SHP77 (cell line): ENCODE data around the gene RGS6.
A peak's percentile ranks its signal among the peaks of the same experiment; 100 is the strongest.

Source experiments
- DNase-seq, 2 experiments: peaks; one replicate each; lab custom pipeline; 2025; lab: John Stamatoyannopoulos, UW

The RGS6 gene

GRCh38 chr14:72404106-72404774, 472.0 kb downstream of the RGS6 start:
- no peak for DNase-seq

DNA sequence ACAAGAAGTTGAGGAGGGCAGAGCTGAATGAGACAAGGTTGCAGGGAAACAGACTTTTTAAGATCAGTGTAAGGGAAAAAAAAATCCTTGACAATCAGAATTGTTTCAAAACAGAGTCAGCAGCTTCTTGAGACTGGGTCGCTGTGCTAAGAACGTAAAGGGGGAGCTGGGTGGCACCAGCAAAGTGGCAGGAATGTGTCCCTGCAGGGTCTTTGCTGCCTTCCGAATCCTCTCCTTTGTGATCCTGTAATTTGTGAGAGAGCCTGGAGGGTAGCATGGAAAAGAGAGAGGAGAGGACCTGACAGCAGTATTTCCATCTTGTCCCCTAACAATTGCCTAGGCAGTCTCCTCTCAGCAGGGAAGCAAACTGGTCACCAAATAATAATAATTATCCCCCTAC, 472.8 kb downstream of the RGS6 start:
- DNase-seq = no peak

GRCh38 chr14:72408020-72408419, 475.8 kb downstream of the RGS6 start:
- no peak for DNase-seq

- DNase-seq = no peak
These were observed 476.8 kb downstream of the RGS6 start for GRCh38 chr14:72409047-72409446.

DNA sequence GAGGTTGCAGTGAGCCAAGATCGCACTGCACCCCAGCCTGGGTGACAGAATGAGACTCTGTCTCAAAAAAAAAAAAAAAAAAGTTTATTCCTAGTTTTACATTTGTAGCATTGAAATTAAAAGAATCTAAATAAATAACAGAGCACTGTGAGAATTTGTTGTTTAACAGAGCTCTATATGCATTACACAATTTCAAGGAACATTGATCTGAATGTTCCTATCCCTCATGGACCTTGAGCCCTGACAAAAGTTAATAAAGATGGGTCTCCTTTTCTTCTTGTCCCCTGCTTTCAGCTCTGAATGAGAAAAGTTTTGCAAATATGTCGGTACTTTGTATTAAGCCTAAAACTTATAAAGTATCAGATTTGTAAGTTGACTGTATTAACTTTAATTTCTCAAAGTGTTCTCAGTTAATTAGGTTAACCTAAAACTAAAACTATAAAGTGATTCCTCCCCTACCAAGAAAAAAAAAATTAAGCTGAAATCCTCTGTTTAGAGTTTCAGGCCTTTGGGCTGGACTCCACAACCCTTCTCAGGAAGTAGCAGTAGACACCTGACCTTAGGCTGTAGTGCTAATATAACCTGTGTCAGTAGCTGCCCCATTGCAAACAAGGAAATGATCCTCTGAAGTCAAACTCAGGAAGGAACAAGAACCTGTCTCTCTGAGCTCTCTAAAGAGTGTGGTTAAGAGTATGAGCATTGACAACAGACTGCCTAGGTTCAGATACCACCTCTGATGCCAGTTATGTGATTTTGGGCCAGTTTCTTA, 484.0 kb downstream of the RGS6 start:
- DNase-seq = no peak

GRCh38 chr14:72416892-72417291, 484.7 kb downstream of the RGS6 start:
- peak; percentile 41 to 69 for DNase-seq

GRCh38 chr14:72418806-72419205, 486.6 kb downstream of the RGS6 start:
- DNase-seq = no peak

DNA sequence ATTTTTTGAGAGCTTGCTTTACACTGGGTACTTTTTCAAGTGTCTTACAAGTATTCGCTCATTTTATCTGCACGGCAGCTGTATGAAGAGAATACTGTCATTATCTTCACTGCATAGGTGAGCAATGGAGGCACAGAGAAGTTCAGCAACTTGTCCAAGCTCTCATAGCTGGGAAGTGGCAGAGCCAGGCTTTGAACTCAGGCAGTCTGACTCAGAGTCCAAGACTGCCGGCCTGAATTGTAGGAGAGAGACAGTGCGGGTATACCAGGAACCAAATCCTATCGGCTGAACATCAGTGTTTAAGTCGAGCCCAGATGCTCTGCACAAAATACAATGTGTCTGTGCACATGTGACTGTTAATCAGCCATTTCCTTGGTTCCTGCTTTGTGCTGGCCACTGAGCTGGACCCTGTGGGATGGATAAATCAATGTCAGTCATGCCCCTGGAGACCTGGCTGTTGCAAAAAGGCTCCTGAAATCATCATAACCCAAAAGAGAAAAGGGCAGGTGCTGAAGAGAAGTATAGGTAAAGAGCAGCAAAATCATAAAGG, 487.1 kb downstream of the RGS6 start:
- no peak for DNase-seq

GRCh38 chr14:72420749-72421474, 488.7 kb downstream of the RGS6 start:
- peak; percentile 32 to 54 for DNase-seq

DNA sequence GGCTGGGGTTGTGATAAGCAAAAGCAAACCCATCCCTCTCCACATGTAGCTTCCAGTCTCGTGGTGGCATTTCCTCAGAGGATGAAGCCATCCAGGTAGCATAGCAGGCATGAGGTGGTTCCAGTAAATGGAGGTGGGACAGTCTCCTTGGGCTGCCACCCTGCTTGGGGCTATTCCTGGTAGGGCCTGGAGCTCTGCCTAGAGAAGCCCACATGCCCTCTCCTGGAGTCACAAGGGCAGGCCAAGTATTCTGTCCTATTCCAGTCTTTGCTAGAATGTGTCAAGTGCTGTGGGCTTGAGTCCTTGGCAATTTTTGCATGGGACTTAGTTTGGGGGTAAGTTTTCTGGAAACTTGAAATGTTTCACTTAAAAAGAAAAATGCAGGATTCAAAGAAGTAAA, 491.7 kb downstream of the RGS6 start:
- no peak for DNase-seq

GRCh38 chr14:72430457-72430856, 498.2 kb downstream of the RGS6 start:
- DNase-seq = no peak

GRCh38 chr14:72432748-72433147, 500.5 kb downstream of the RGS6 start:
- no peak for DNase-seq

DNA sequence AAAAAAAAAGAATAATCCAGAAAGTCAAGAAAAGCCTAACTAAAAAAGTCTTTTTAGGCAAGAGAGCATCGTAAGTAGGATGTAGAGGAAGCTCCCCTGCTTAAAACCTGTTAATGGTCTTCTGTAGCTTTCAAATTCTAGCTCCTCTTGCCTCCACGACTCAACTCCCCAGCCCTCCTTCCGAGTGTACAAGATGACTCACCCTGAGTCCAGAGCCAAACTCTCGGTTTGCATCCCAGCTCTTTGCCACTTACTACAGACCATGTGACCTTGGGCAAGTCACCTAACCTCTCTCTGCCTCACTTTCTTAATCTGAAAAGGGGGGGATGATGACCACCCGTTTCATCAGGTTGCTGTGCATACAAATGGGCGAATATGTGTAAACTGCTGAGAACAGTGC, 501.3 kb downstream of the RGS6 start:
- no peak for DNase-seq

DNA sequence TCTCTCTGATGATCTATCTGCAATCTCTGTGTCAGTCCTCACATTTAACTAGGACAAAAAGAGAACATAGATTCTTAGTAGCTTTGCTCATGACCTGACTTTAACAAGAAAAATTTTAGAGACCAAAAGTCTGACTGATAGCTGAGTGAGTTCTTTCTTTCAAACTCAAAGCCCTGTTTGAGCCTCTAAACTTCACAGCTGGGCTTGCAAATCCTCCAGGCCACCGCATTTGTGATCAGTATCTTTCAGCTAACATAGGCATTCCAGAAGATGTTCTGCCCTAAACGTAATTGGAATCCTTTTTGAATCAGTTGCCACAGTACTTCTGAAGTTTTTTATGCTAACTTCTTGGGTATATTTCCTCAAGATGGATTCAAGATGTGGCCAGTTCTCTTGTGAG, 502.6 kb downstream of the RGS6 start:
- DNase-seq = no peak

DNA sequence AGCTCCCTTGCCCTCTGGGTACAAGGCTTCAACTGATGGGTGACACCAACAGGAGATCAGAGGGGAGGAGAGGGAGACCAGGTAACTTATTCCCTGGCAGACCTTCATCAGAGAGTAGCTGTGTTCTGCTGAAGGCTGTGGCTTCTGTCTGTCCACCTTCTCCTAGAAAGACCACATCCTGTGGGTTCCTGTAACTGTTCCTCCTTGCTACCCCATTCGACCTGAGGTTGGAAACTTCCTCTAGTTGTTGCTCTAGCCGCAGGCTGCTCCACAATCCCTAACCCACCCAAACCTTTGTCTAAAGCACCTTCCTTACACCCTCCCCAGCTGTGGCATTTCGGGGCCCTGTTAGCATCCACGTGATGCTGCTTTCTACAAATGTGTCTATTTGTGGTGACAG, 507.5 kb downstream of the RGS6 start:
- DNase-seq = no peak

DNA sequence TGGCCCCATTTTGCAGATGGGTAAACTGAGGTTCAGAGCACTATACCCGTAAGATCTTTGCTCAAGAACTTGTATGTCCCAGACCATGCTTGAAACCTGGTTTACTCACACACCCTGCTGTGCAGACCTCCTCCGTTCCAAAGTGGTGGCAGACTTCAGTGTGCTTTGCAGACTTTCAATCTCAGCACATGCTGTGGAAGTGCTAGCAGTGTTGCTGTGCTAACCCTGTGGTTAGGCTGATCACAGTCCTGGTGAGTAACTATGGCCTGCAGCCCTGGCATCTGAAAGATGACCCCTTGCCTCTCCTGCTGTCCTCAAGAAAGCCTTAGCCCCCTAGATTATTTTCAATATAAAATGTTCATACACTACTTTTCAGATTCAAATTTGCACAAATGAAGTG, 511.0 kb downstream of the RGS6 start:
- no peak for DNase-seq

DNA sequence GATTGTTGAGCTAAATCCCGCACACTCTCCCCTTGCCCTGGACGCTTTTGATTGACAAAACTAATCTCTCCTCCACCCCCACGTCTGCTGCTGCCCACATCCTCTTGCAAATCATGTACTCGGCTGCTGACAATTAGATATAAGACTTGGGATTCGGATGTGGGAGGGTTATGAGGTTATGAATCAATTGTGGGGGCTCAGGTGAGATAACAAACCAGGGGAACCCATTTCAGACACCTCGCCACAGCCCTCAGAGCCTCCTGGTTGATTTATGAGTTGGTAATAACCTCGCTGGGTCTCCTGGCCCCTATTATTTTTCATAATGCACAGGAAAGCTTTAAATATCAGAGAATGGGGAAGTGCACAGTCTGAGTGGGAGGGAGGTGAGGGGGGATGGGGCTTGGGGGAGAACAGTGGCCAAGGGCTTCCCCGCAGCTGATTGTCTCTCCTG, 511.8 kb downstream of the RGS6 start:
- DNase-seq = no peak

DNA sequence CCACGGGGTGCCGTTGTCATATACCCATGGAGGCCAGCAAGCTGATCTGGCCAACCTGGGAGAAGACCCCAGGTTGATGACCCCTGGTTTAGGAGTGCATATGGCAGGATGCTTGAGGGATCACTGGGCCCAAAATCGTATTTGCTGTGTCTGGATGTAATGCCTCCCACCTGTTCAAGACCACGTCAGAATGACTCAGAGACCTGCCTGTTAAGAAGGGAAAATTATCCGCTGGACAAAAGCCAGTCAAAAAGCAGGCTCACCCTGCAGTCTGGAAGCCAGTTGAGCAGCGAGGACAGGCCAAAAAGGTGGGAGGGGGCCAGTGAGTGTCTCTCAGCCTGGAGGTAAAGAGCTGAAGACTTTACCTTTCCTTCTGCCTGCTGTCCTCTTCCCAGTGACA, 512.5 kb downstream of the RGS6 start:
- no peak for DNase-seq

- DNase-seq = no peak
These were observed 516.0 kb downstream of the RGS6 start for GRCh38 chr14:72448212-72448611.

DNA sequence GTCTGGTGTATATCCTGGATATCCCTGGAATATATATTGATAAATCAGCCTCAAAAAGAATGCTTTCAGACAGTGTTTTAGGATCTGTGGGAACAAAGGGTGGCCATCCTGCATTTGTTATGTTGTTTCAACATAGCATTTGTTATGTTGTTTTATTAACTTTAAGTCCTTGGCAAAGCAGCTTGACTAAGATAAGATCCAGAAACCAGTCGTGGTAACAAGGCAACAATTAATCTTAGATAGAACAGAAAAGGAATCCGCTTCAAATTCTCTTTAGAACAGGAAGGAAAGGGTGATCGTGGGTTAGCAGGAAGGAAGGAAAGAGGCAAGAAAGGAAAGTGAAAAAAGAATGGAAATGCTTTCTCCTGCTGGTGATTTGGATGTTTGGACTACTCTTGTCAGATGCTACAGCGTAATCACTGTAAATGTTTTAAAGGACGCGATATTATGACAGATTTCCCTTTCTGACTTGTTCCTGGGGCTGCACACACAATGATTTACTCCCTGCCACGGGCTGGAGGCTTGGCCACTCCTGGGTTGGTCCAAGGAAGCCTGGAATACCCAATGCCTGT, 518.3 kb downstream of the RGS6 start:
- DNase-seq = no peak

DNA sequence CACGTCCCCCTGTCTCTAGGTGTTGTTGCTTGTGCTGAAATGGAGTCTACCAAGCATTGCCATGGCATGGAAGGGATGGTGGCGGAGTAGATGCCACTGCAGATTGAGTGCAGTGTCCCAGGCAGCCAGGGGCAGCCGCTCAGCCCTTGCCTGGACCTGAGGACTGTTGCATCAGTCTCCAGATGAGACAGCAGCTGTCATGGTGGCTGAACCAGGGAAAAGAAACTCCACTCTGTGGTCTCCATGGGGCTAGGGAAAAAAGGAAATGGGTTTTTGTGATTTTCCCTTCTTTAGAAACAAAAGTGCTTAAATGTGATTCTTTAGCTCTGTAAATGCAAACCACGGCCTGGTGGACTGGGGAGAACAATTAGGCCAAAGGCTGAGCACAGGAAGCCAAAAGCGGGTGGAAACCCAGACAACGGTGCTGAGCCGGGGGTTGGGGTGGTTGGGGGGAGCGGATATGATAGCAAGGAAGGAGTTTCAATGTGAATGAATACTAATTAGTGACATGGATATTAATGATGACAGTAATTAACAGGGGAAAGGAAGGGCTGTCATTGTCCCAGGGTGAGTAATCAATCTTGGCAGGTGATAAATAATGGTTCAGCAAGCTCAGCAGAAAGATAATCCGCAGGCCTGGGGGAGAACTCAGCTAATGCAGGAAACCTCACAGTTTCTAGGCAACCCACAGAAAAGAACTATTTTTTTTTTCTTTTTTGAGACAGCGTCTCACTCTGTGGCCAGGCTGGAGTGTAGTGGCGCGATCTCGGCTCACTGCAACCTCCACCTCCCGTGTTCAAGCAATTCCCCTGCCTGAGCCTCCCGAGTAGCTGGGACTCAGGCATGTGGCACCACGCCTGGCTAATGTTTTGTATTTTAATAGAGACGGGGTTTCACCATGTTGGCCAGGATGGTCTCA, 519.1 kb downstream of the RGS6 start:
- DNase-seq = no peak
